ENCODE data around the gene TMEM233.

Gene TMEM233

GRCh38 chr12:119659289-119659897 is 65.8 kb downstream of the TMEM233 start:
- H4K20me1 ChIP-seq (ENCODE audit: insufficient read depth, low read length): no peaks in the 10 kb centered on the region
- no peaks in the 10 kb centered on the region for H3K4me1 ChIP-seq (ENCODE audit: insufficient read depth, low read length)
- ATAC-seq (ENCODE audit: insufficient read depth, low read depth): peak; percentile 61; the same call in 2 of the 3 replicates
- H2AFZ ChIP-seq (ENCODE audit: low read depth, low read length): no peak overlapping the region
- H3K36me3 ChIP-seq (ENCODE audit: insufficient read depth, low read length): no peaks in the 10 kb centered on the region
- no peak overlapping the region for H3K4me3 ChIP-seq (ENCODE audit: low read depth in 1 of 2, low read length in 2 of 2)
- TF ChIP-seq EZH2 (IDR thresholded peaks at IDR 0.05; ENCODE audit: borderline replicate concordance, low read depth, low read length, severe bottlenecking): no peak
- TF ChIP-seq, protein P1, sequence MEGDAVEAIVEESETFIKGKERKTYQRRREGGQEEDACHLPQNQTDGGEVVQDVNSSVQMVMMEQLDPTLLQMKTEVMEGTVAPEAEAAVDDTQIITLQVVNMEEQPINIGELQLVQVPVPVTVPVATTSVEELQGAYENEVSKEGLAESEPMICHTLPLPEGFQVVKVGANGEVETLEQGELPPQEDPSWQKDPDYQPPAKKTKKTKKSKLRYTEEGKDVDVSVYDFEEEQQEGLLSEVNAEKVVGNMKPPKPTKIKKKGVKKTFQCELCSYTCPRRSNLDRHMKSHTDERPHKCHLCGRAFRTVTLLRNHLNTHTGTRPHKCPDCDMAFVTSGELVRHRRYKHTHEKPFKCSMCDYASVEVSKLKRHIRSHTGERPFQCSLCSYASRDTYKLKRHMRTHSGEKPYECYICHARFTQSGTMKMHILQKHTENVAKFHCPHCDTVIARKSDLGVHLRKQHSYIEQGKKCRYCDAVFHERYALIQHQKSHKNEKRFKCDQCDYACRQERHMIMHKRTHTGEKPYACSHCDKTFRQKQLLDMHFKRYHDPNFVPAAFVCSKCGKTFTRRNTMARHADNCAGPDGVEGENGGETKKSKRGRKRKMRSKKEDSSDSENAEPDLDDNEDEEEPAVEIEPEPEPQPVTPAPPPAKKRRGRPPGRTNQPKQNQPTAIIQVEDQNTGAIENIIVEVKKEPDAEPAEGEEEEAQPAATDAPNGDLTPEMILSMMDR (IDR thresholded peaks at IDR 0.05; ENCODE audit: borderline replicate concordance, extremely low read depth, low read length, poor library complexity, severe bottlenecking): peak; percentile 89
- H3K79me2 ChIP-seq (ENCODE audit: insufficient read depth, low read length): no peaks in the 10 kb centered on the region
- H3K27me3 ChIP-seq (ENCODE audit: insufficient read depth, low read length, poor library complexity): no peaks in the 10 kb centered on the region
- no peak overlapping the region for H3K4me2 ChIP-seq (ENCODE audit: insufficient read depth, low read length)
- peak; percentile 52 for DNase-seq
- H3K27ac ChIP-seq (ENCODE audit: low read length): no peak overlapping the region
- no peak overlapping the region for H3K9ac ChIP-seq (ENCODE audit: low read depth, low read length)
- no peaks in the 10 kb centered on the region for H3K9me3 ChIP-seq (ENCODE audit: insufficient read depth, low read length, severe bottlenecking)

DNA sequence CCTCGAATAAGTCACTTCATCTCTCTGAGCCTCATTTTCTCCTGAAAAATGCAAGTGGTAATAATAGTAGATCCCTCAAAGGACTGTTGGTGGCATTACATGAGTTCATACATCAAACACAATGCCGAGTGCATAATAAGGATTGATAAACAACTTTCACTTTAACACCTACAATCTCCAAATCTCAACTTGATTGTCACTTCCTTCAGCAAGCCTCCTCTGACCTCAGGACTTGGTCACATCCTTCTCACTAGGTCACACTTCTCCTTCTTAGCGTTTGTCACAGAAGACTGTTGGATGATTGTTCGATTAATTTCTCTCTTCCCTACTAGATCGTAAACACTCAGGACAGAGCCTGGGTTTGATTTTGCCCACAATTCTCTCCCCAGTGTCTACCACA is 66.5 kb downstream of the TMEM233 start:
- H4K20me1 ChIP-seq (ENCODE audit: insufficient read depth, low read length): no peaks in the 10 kb centered on the region
- H3K4me3 ChIP-seq (ENCODE audit: low read depth in 1 of 2, low read length in 2 of 2): no peak overlapping the region
- H3K9ac ChIP-seq (ENCODE audit: low read depth, low read length): no peak overlapping the region
- DNase-seq (no peak), ATAC-seq (ENCODE audit: insufficient read depth, low read depth) (no peak)
- no peaks in the 10 kb centered on the region for H3K9me3 ChIP-seq (ENCODE audit: insufficient read depth, low read length, severe bottlenecking)
- H3K79me2 ChIP-seq (ENCODE audit: insufficient read depth, low read length): no peaks in the 10 kb centered on the region
- no peak overlapping the region for H3K4me2 ChIP-seq (ENCODE audit: insufficient read depth, low read length)
- no peak overlapping the region for H3K27ac ChIP-seq (ENCODE audit: low read length)
- TF ChIP-seq, protein P1 (IDR thresholded peaks at IDR 0.05; ENCODE audit: borderline replicate concordance, extremely low read depth, low read length, poor library complexity, severe bottlenecking): no peak
- no peak for TF ChIP-seq EZH2 (IDR thresholded peaks at IDR 0.05; ENCODE audit: borderline replicate concordance, low read depth, low read length, severe bottlenecking)
- H3K36me3 ChIP-seq (ENCODE audit: insufficient read depth, low read length): no peaks in the 10 kb centered on the region
- H2AFZ ChIP-seq (ENCODE audit: low read depth, low read length): no peak overlapping the region
- H3K27me3 ChIP-seq (ENCODE audit: insufficient read depth, low read length, poor library complexity): no peaks in the 10 kb centered on the region
- no peaks in the 10 kb centered on the region for H3K4me1 ChIP-seq (ENCODE audit: insufficient read depth, low read length)

- H3K9ac ChIP-seq (ENCODE audit: low read depth, low read length): no peak overlapping the region
These were observed 68.3 kb downstream of the TMEM233 start for GRCh38 chr12:119661882-119662281.

More at GRCh38 chr12:119661882-119662281, 68.3 kb downstream of the TMEM233 start:
- Histone ChIP-seq H3K27me3 (ENCODE audit: insufficient read depth, low read length, poor library complexity) (no peaks in the 10 kb centered on the region), H3K4me1 (ENCODE audit: insufficient read depth, low read length) (peaks cover 12% of the 10 kb centered on the region), H3K36me3 (ENCODE audit: insufficient read depth, low read length) (no peaks in the 10 kb centered on the region), H2AFZ (ENCODE audit: low read depth, low read length) (no peak overlapping the region), H3K4me2 (ENCODE audit: insufficient read depth, low read length) (no peak overlapping the region), H3K27ac (ENCODE audit: low read length) (no peak overlapping the region), H3K9me3 (ENCODE audit: insufficient read depth, low read length, severe bottlenecking) (no peaks in the 10 kb centered on the region), H3K4me3 (ENCODE audit: low read depth in 1 of 2, low read length in 2 of 2) (no peak overlapping the region), H4K20me1 (ENCODE audit: insufficient read depth, low read length) (no peaks in the 10 kb centered on the region), H3K79me2 (ENCODE audit: insufficient read depth, low read length) (no peaks in the 10 kb centered on the region)
- no peak for TF ChIP-seq EZH2 (IDR thresholded peaks at IDR 0.05; ENCODE audit: borderline replicate concordance, low read depth, low read length, severe bottlenecking)
- TF ChIP-seq, protein P1 (IDR thresholded peaks at IDR 0.05; ENCODE audit: borderline replicate concordance, extremely low read depth, low read length, poor library complexity, severe bottlenecking): no peak
- ATAC-seq (ENCODE audit: insufficient read depth, low read depth): no peak
- no peak for DNase-seq

Measured in DND-41 (cell line).